CD8-positive, alpha-beta memory T cell (primary cell): ENCODE results near the gene IKBKG. TPM values are rescaled to one million over a fixed set of nuclear protein-coding genes. Genes with fewer than 3 reads are reported as not detected.

Experiments used
- polyA plus RNA-seq: library from polyadenylated mRNA; unstranded; fragments of 300-500 nt; fragmentation: Illumina TruSeq; gene quantifications from one replicate; pipeline ENCODE4 v1.2.3, GENCODE V29; 2021
- total RNA-seq, 2 experiments: library from RNA; stranded (reverse); gene quantifications; one replicate each; pipeline ENCODE4 v1.2.3, GENCODE V29; 2021

Gene IKBKG
- total and polyA plus RNA-seq, 3 experiments from 2014 or later = 33.9 to 35.4 (median 34.8) TPM

Other genes with a start within 250 kb of the IKBKG start
- gene FLNA, start 173.0 kb upstream of the IKBKG start, total RNA-seq = 1,000 to 10,000 TPM; 1,299 to 1,356 TPM
- 799 TPM for gene FLNA, start 173.0 kb upstream of the IKBKG start, polyA plus RNA-seq
- 100 to 1,000 TPM; 107 to 119 TPM for gene EMD, start 168.3 kb upstream of the IKBKG start, total RNA-seq
- gene EMD, start 168.3 kb upstream of the IKBKG start, polyA plus RNA-seq = 37.2 TPM
- 1,000 to 10,000 TPM; 3,198 to 3,218 TPM for gene RPL10, start 149.2 kb upstream of the IKBKG start, total RNA-seq
- 4,855 TPM for gene RPL10, start 149.2 kb upstream of the IKBKG start, polyA plus RNA-seq
- gene DNASE1L1, start 138.4 kb upstream of the IKBKG start, total RNA-seq = 10 to 100 TPM in 1 of 2 experiments, 1 to 10 TPM in 1; 9.8 to 10.1 TPM
- gene DNASE1L1, start 138.4 kb upstream of the IKBKG start, polyA plus RNA-seq = 19.1 TPM
- gene TAFAZZIN, start 136.1 kb upstream of the IKBKG start, total RNA-seq = 10 to 100 TPM; 51.9 to 52.3 TPM
- gene TAFAZZIN, start 136.1 kb upstream of the IKBKG start, polyA plus RNA-seq = 41.4 TPM
- gene ATP6AP1, start 118.9 kb upstream of the IKBKG start, total RNA-seq = 10 to 100 TPM; 43.0 to 43.2 TPM
- 129 TPM for gene ATP6AP1, start 118.9 kb upstream of the IKBKG start, polyA plus RNA-seq
- gene GDI1, start 110.5 kb upstream of the IKBKG start, total RNA-seq = 100 to 1,000 TPM; 107 to 113 TPM
- 49.1 TPM for gene GDI1, start 110.5 kb upstream of the IKBKG start, polyA plus RNA-seq
- 10 to 100 TPM; 79.5 to 81.3 TPM for gene FAM50A, start 103.5 kb upstream of the IKBKG start, total RNA-seq
- 59.6 TPM for gene FAM50A, start 103.5 kb upstream of the IKBKG start, polyA plus RNA-seq
- 10 to 100 TPM; 34.1 to 39.2 TPM for gene PLXNA3, start 89.3 kb upstream of the IKBKG start, total RNA-seq
- 0.79 TPM for gene PLXNA3, start 89.3 kb upstream of the IKBKG start, polyA plus RNA-seq
- gene LAGE3, start 68.3 kb upstream of the IKBKG start, total RNA-seq = 10 to 100 TPM; 72.5 to 74.6 TPM
- gene LAGE3, start 68.3 kb upstream of the IKBKG start, polyA plus RNA-seq = 51.2 TPM
- gene UBL4A, start 61.0 kb upstream of the IKBKG start, total RNA-seq = 10 to 100 TPM; 58.9 to 64.3 TPM
- 55.3 TPM for gene UBL4A, start 61.0 kb upstream of the IKBKG start, polyA plus RNA-seq
- gene SLC10A3, start 57.0 kb upstream of the IKBKG start, total RNA-seq = 10 to 100 TPM; 40.8 to 45.7 TPM
- gene SLC10A3, start 57.0 kb upstream of the IKBKG start, polyA plus RNA-seq = 81.0 TPM
- 10 to 100 TPM; 28.4 to 29.4 TPM for gene FAM3A, start 31.4 kb upstream of the IKBKG start, total RNA-seq
- gene FAM3A, start 31.4 kb upstream of the IKBKG start, polyA plus RNA-seq = 29.6 TPM
- 100 to 1,000 TPM; 108 to 116 TPM for gene G6PD, start 774 bp upstream of the IKBKG start, total RNA-seq
- gene G6PD, start 774 bp upstream of the IKBKG start, polyA plus RNA-seq = 10.7 TPM
- not detected for gene CTAG1A, start 37.5 kb downstream of the IKBKG start, total RNA-seq
- not detected for gene CTAG1A, start 37.5 kb downstream of the IKBKG start, polyA plus RNA-seq
- gene CTAG1B, start 71.7 kb downstream of the IKBKG start, total RNA-seq = not detected
- gene CTAG1B, start 71.7 kb downstream of the IKBKG start, polyA plus RNA-seq = not detected
- gene CTAG2, start 106.0 kb downstream of the IKBKG start, total RNA-seq = 10 to 100 TPM; 44.1 to 47.3 TPM
- not detected for gene CTAG2, start 106.0 kb downstream of the IKBKG start, polyA plus RNA-seq
- 1 to 10 TPM; 6.2 to 6.7 TPM for gene GAB3, start 203.5 kb downstream of the IKBKG start, total RNA-seq
- gene GAB3, start 203.5 kb downstream of the IKBKG start, polyA plus RNA-seq = 11.9 TPM
- gene DKC1, start 215.2 kb downstream of the IKBKG start, total RNA-seq = 100 to 1,000 TPM; 214 to 219 TPM
- gene DKC1, start 215.2 kb downstream of the IKBKG start, polyA plus RNA-seq = 43.6 TPM